Lower lobe of right lung (tissue), 2 donors: ENCODE results near the gene BICD1. TPM values are rescaled to one million over a fixed set of nuclear protein-coding genes. Genes with fewer than 3 reads are reported as not detected.

Experiments
- ATAC-seq, 2 donors: fragments of 200-7000 bp; cut with Tn5 transposase; one replicate each; pipeline ENCODE4 v1.9.1; 2020 to 2022; ENCODE audit warnings: mild to moderate bottlenecking in 2 of 2, moderate library complexity in 2 of 2
- DNase-seq: peaks from one replicate; pipeline ENCODE4 v3.0.0-alpha.2; 2020
- H3K27ac ChIP-seq: fragments of 200-600 bp; one replicate; pipeline ENCODE4 v1.8.0; 2022
- H3K27me3 ChIP-seq: fragments of 200-600 bp; one replicate; pipeline ENCODE4 v1.8.0; 2022; ENCODE audit warnings: low read depth
- H3K36me3 ChIP-seq: fragments of 200-600 bp; one replicate; pipeline ENCODE4 v1.8.0; 2022; ENCODE audit warnings: mild to moderate bottlenecking
- H3K4me1 ChIP-seq: fragments of 200-600 bp; one replicate; pipeline ENCODE4 v1.8.0; 2022
- H3K4me3 ChIP-seq: fragments of 200-600 bp; one replicate; pipeline ENCODE4 v1.8.0; 2022; ENCODE audit warnings: mild to moderate bottlenecking
- H3K9me3 ChIP-seq: fragments of 200-600 bp; one replicate; pipeline ENCODE4 v1.8.0; 2022
- CTCF ChIP-seq: fragments of 200-600 bp; IDR thresholded peaks from one replicate; pipeline ENCODE4 v1.8.0; 2022; ENCODE audit warnings: antibody characterized with exemption, mild to moderate bottlenecking
- intact Hi-C: fragments of 100-400 bp; cut with DNase I; formaldehyde crosslinking; loops from one replicate; pipeline ENCODE4 v1.11.0; 2022
- total RNA-seq: library from RNA; stranded (reverse); fragmentation: NEBNext Ultra II Directional; extraction: Animal tissue kit (Norgen Biotek cat#: 25700); gene quantifications from one replicate; pipeline ENCODE4 v1.2.1, GENCODE V29; 2021
- donor health status: DM: no; HTN: yes; CAD: no; lungs with severe emphysema.

BICD1 gene
- total RNA-seq, 1 donor from 2014 or later = 11.0 TPM

GRCh38 chr12:32277774-32278173 is 171.1 kb downstream of the BICD1 start:
- Histone ChIP-seq H3K27ac (no peak overlapping the region), H3K27me3 (no peaks in the 10 kb centered on the region), H3K4me1 (no peaks in the 10 kb centered on the region), H3K4me3 (no peak overlapping the region), H3K9me3 (no peaks in the 10 kb centered on the region), H3K36me3 (no peaks in the 10 kb centered on the region)
- intact Hi-C loops = no loop called here
- DNase-seq = no peak
- no peak for ATAC-seq
- no peak for TF ChIP-seq CTCF

GRCh38 chr12:32281098-32281497 is 174.5 kb downstream of the BICD1 start:
- intact Hi-C loops = no loop called here
- no peak for TF ChIP-seq CTCF

GRCh38 chr12:32284561-32284960 is 177.9 kb downstream of the BICD1 start:
- Histone ChIP-seq H3K27ac (no peak overlapping the region), H3K9me3 (no peaks in the 10 kb centered on the region), H3K27me3 (no peaks in the 10 kb centered on the region), H3K4me1 (no peaks in the 10 kb centered on the region), H3K4me3 (no peak overlapping the region), H3K36me3 (no peaks in the 10 kb centered on the region)
- no peak for TF ChIP-seq CTCF
- intact Hi-C loops = no loop called here
- ATAC-seq (no peak), DNase-seq (no peak)

More at GRCh38 chr12:32281098-32281497, 174.5 kb downstream of the BICD1 start:
- Histone ChIP-seq H3K4me3 (no peak overlapping the region), H3K36me3 (no peaks in the 10 kb centered on the region), H3K4me1 (no peaks in the 10 kb centered on the region), H3K9me3 (no peaks in the 10 kb centered on the region), H3K27ac (no peak overlapping the region), H3K27me3 (no peaks in the 10 kb centered on the region)
- DNase-seq = no peak
- ATAC-seq = no peak

- intact Hi-C loops = no loop called here
- H3K4me1 ChIP-seq = no peaks in the 10 kb centered on the region
- DNase-seq (no peak), ATAC-seq (no peak)
- H3K4me3 ChIP-seq = no peak overlapping the region
- H3K36me3 ChIP-seq = no peaks in the 10 kb centered on the region
- H3K27me3 ChIP-seq = no peaks in the 10 kb centered on the region
- TF ChIP-seq CTCF = no peak
- no peak overlapping the region for H3K27ac ChIP-seq
- H3K9me3 ChIP-seq = no peaks in the 10 kb centered on the region
These were observed 178.4 kb downstream of the BICD1 start for GRCh38 chr12:32285021-32285420.

GRCh38 chr12:32285489-32285888 is 178.8 kb downstream of the BICD1 start:
- TF ChIP-seq CTCF = no peak
- DNase-seq (no peak), ATAC-seq (no peak)
- Histone ChIP-seq H3K36me3 (no peaks in the 10 kb centered on the region), H3K27me3 (no peaks in the 10 kb centered on the region), H3K27ac (no peak overlapping the region), H3K9me3 (no peaks in the 10 kb centered on the region), H3K4me3 (no peak overlapping the region), H3K4me1 (no peaks in the 10 kb centered on the region)
- intact Hi-C loops = no loop called here

GRCh38 chr12:32290411-32290810 is 183.8 kb downstream of the BICD1 start:
- no peak for TF ChIP-seq CTCF
- Histone ChIP-seq H3K27ac (no peak overlapping the region), H3K9me3 (no peaks in the 10 kb centered on the region), H3K36me3 (no peaks in the 10 kb centered on the region), H3K27me3 (no peaks in the 10 kb centered on the region), H3K4me3 (no peak overlapping the region), H3K4me1 (no peaks in the 10 kb centered on the region)
- DNase-seq = no peak
- intact Hi-C loops = no loop called here
- no peak for ATAC-seq
